ENCODE measurements around the gene PTPRG. TPM values are rescaled to one million over a fixed set of nuclear protein-coding genes. Genes with fewer than 3 reads are reported as not detected.

PTPRG gene
- total and polyA plus RNA-seq, 2 experiments from 2014 or later: 24.4 to 131 TPM

DNA sequence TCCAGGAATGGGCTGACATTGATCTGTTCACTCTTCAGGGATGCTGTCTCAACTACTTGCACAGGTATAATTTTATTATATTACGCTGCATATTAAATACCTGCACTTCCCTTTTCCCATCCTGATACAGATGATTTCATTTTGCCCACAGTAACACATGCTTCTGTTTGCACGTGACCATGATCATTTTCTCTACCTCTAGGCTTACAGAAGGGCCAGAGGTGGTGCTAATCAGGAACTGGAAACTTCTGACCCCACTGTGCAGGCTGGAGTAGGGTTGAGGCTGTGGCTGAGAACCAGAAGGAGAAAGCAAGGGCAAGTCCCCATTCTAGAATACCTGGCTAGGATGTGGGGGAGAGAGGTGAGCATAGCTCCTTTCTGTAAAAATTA lies 304.8 kb downstream of the PTPRG start:
- peaks cover 12% of the 10 kb centered on the region for H3K27me3 Mint-ChIP-seq (ENCODE audit: insufficient read depth, low read depth, poor library complexity)

More for the DNA sequence above, 304.8 kb downstream of the PTPRG start:
- Histone ChIP-seq H3K4me2 (no peak overlapping the region), H3K4me1 (ENCODE audit: insufficient read depth) (peaks cover 58% of the 10 kb centered on the region), H3K4me3 (no peak overlapping the region), H3F3A (replicated peaks; ENCODE audit: low read depth) (no peaks in the 10 kb centered on the region), H3K9me2 (ENCODE audit: insufficient read depth) (peaks cover 9% of the 10 kb centered on the region; the same call in 1 of the 2 replicates), H3K27ac (ENCODE audit: low read depth) (no peak overlapping the region), H3K36me3 (ENCODE audit: insufficient read depth) (no peaks in the 10 kb centered on the region), H3K27me3 (ENCODE audit: insufficient read depth) (no peaks in the 10 kb centered on the region), H4K20me1 (replicated peaks; ENCODE audit: insufficient read depth) (peaks cover 6% of the 10 kb centered on the region; the same call in 1 of the 2 replicates), H3K79me2 (replicated peaks; ENCODE audit: insufficient read depth) (peaks cover 80% of the 10 kb centered on the region), H2AFZ (no peak overlapping the region)
- Mint-ChIP-seq H3K9me3 (no peaks in the 10 kb centered on the region), H3K4me1 (peaks cover 79% of the 10 kb centered on the region), H3K27ac (no peak overlapping the region), H3K36me3 (ENCODE audit: low read depth) (peaks cover 2% of the 10 kb centered on the region; the same call in 1 of the 3 replicates), H3K4me3 (no peak overlapping the region)
- DNase-seq (ENCODE audit: low spot score) (no peak), ATAC-seq (no peak)
- no peak for TF ChIP-seq POLR2AphosphoS5 (IDR thresholded peaks at IDR 0.05; ENCODE audit: low read depth)
- TF ChIP-seq EZH2phosphoT487 (IDR thresholded peaks at IDR 0.05; ENCODE audit: unreplicated experiment): no peak
- TF ChIP-seq, protein P1, sequence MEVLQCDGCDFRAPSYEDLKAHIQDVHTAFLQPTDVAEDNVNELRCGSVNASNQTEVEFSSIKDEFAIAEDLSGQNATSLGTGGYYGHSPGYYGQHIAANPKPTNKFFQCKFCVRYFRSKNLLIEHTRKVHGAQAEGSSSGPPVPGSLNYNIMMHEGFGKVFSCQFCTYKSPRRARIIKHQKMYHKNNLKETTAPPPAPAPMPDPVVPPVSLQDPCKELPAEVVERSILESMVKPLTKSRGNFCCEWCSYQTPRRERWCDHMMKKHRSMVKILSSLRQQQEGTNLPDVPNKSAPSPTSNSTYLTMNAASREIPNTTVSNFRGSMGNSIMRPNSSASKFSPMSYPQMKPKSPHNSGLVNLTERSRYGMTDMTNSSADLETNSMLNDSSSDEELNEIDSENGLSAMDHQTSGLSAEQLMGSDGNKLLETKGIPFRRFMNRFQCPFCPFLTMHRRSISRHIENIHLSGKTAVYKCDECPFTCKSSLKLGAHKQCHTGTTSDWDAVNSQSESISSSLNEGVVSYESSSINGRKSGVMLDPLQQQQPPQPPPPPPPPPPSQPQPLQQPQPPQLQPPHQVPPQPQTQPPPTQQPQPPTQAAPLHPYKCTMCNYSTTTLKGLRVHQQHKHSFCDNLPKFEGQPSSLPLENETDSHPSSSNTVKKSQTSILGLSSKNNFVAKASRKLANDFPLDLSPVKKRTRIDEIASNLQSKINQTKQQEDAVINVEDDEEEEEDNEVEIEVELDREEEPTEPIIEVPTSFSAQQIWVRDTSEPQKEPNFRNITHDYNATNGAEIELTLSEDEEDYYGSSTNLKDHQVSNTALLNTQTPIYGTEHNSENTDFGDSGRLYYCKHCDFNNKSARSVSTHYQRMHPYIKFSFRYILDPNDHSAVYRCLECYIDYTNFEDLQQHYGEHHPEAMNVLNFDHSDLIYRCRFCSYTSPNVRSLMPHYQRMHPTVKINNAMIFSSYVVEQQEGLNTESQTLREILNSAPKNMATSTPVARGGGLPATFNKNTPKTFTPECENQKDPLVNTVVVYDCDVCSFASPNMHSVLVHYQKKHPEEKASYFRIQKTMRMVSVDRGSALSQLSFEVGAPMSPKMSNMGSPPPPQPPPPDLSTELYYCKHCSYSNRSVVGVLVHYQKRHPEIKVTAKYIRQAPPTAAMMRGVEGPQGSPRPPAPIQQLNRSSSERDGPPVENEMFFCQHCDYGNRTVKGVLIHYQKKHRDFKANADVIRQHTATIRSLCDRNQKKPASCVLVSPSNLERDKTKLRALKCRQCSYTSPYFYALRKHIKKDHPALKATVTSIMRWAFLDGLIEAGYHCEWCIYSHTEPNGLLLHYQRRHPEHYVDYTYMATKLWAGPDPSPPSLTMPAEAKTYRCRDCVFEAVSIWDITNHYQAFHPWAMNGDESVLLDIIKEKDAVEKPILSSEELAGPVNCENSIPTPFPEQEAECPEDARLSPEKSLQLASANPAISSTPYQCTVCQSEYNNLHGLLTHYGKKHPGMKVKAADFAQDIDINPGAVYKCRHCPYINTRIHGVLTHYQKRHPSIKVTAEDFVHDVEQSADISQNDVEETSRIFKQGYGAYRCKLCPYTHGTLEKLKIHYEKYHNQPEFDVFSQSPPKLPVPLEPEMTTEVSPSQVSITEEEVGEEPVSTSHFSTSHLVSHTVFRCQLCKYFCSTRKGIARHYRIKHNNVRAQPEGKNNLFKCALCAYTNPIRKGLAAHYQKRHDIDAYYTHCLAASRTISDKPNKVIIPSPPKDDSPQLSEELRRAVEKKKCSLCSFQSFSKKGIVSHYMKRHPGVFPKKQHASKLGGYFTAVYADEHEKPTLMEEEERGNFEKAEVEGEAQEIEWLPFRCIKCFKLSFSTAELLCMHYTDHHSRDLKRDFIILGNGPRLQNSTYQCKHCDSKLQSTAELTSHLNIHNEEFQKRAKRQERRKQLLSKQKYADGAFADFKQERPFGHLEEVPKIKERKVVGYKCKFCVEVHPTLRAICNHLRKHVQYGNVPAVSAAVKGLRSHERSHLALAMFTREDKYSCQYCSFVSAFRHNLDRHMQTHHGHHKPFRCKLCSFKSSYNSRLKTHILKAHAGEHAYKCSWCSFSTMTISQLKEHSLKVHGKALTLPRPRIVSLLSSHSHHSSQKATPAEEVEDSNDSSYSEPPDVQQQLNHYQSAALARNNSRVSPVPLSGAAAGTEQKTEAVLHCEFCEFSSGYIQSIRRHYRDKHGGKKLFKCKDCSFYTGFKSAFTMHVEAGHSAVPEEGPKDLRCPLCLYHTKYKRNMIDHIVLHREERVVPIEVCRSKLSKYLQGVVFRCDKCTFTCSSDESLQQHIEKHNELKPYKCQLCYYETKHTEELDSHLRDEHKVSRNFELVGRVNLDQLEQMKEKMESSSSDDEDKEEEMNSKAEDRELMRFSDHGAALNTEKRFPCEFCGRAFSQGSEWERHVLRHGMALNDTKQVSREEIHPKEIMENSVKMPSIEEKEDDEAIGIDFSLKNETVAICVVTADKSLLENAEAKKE (CRISPR knock-in tag; IDR thresholded peaks at IDR 0.05): no peak

All from GM23338 (cell line).